Keratinocyte (primary cell): ENCODE data around the gene BCL2. TPM values are rescaled to one million over a fixed set of nuclear protein-coding genes. Genes with fewer than 3 reads are reported as not detected.

Experiments
- DNase-seq: peaks from one replicate; pipeline ENCODE4 v3.0.0-alpha.2; 2011; ENCODE audit warnings: low read depth, missing footprints, low spot score
- FAIRE-seq: peaks from 2 replicates; lab custom pipeline; 2011; peaks lifted over from hg19 to GRCh38; lab: Jason Lieb, UNC
- H2AFZ ChIP-seq: 2 replicates; pipeline ENCODE4 v1.6.0; 2012; ENCODE audit warnings: low read length, control low read depth, inconsistent platforms; ENCODE audit not compliant: control insufficient read depth
- H3K27ac ChIP-seq: 2 replicates; pipeline ENCODE4 v1.5.1; 2011; ENCODE audit warnings: low read length; ENCODE audit not compliant: control insufficient read depth, insufficient read depth
- H3K27me3 ChIP-seq: 3 replicates; pipeline ENCODE4 v1.6.0; 2011; ENCODE audit warnings: low read length; ENCODE audit not compliant: control insufficient read depth, insufficient read depth; ENCODE audit errors: extremely low read depth
- H3K36me3 ChIP-seq, 2 experiments: 2 replicates in 1 of 2; 3 replicates in 1 of 2; pipeline ENCODE4 v1.5.1; 2011; ENCODE audit warnings: low read length in 2 of 2, mild to moderate bottlenecking in 1 of 2; ENCODE audit not compliant: control insufficient read depth in 2 of 2, insufficient read depth in 2 of 2; ENCODE audit errors: extremely low read depth in 1 of 2
- H3K4me1 ChIP-seq: 3 replicates; pipeline ENCODE4 v1.5.1; 2011; ENCODE audit warnings: low read length; ENCODE audit not compliant: control insufficient read depth, insufficient read depth; ENCODE audit errors: extremely low read depth
- H3K4me2 ChIP-seq: 3 replicates; pipeline ENCODE4 v1.6.0; 2011; ENCODE audit warnings: low read depth, low read length; ENCODE audit not compliant: control insufficient read depth, insufficient read depth; ENCODE audit errors: extremely low read depth
- H3K4me3 ChIP-seq, 3 experiments: fragments of 200-600 bp in 1 of 3; sonication (generic) in 1 of 3; 2 replicates in 2 of 3; 3 replicates in 1 of 3; pipeline ENCODE4 v1.5.1; 2011 to 2016; ENCODE audit warnings: low read length in 3 of 3, mild to moderate bottlenecking in 3 of 3, control low read depth in 2 of 3, inconsistent platforms in 1 of 3, low read depth in 1 of 3, mixed read lengths in 1 of 3, mixed run types in 1 of 3, moderate library complexity in 1 of 3; ENCODE audit not compliant: control insufficient read depth in 2 of 3, insufficient read depth in 2 of 3; ENCODE audit errors: extremely low read depth in 1 of 3
- H3K79me2 ChIP-seq: 2 replicates; pipeline ENCODE4 v1.6.0; 2012; ENCODE audit warnings: low read length; ENCODE audit not compliant: control insufficient read depth, insufficient read depth
- H3K9ac ChIP-seq: 3 replicates; pipeline ENCODE4 v1.6.0; 2011; ENCODE audit warnings: low read length; ENCODE audit not compliant: control insufficient read depth, insufficient read depth; ENCODE audit errors: extremely low read depth
- H3K9me1 ChIP-seq: 3 replicates; pipeline ENCODE4 v1.6.0; 2011; ENCODE audit warnings: low read length; ENCODE audit not compliant: control insufficient read depth, insufficient read depth; ENCODE audit errors: extremely low read depth
- H3K9me3 ChIP-seq: 2 replicates; pipeline ENCODE4 v1.5.1; 2012; ENCODE audit warnings: low read depth, low read length; ENCODE audit not compliant: control insufficient read depth
- H4K20me1 ChIP-seq: 3 replicates; pipeline ENCODE4 v1.6.0; 2011; ENCODE audit warnings: low read length; ENCODE audit not compliant: control insufficient read depth, insufficient read depth; ENCODE audit errors: extremely low read depth
- CTCF ChIP-seq, 3 experiments: IDR thresholded peaks in 1 of 3; conservative IDR thresholded peaks in 1 of 3; optimal IDR thresholded peaks in 1 of 3; 2 replicates in 2 of 3; 3 replicates in 1 of 3; pipeline versions ENCODE3 to v1.5.1; 2011; ENCODE audit warnings: low read length in 3 of 3, mild to moderate bottlenecking in 3 of 3, moderate library complexity in 2 of 3, control low read depth in 1 of 3, inconsistent platforms in 1 of 3; ENCODE audit not compliant: insufficient read depth in 2 of 3; ENCODE audit errors: extremely low read depth in 1 of 3
- EZH2 ChIP-seq: IDR thresholded peaks from one replicate; pipeline ENCODE4 v1.6.1; 2012; ENCODE audit warnings: inconsistent platforms, mild to moderate bottlenecking, low read length, moderate library complexity
- dilution Hi-C: fragments of 300-500 bp; cut with MboI; formaldehyde crosslinking; loops from one replicate; pipeline ENCODE4 v1.7.0; 2020; ENCODE audit warnings: low sequenced_read_pairs; ENCODE audit not compliant: extremely low pct_ligation_motif_present
- polyA plus RNA-seq, 5 experiments: library from polyadenylated mRNA; depleted of rRNA in 3 of 5; stranded (reverse) in 3 of 5; stranded (forward) in 1 of 5; unstranded in 1 of 5; fragments of >200 nt; gene quantifications; 1 replicate in 1 of 5; 2 replicates in 3 of 5; 3 replicates in 1 of 5; pipeline versions ENCODE4 v1.2.1 to v1.2.3, GENCODE V29; 2011 to 2012; ENCODE audit warnings: missing spikeins in 2 of 5, low read depth in 1 of 5, low replicate concordance in 1 of 5

BCL2 gene
- polyA plus RNA-seq, 1 donor (not counting 4 experiments of a cell fraction or from before 2014, with no cell fraction given) = 0.30 TPM

- Histone ChIP-seq H3K4me3 (no peak overlapping the region), H3K27me3 (no peaks in the 10 kb centered on the region), H3K4me2 (no peak overlapping the region), H3K9me3 (no peaks in the 10 kb centered on the region), H3K9ac (no peak overlapping the region), H3K9me1 (no peaks in the 10 kb centered on the region), H3K4me1 (no peaks in the 10 kb centered on the region), H3K36me3 (no peaks in the 10 kb centered on the region), H2AFZ (no peak overlapping the region), H3K27ac (no peak overlapping the region), H4K20me1 (no peaks in the 10 kb centered on the region), H3K79me2 (no peaks in the 10 kb centered on the region)
- DNase-seq = no peak
- dilution Hi-C loops = loop anchor here (25.0 kb wide), 1 partner anchor 297 kb away; no protein-coding TSS in a partner anchor
- peak; percentile 20 for FAIRE-seq
- TF ChIP-seq EZH2 = no peak
- no peak for TF ChIP-seq CTCF (optimal IDR thresholded peaks at IDR 0.05 in 1 of 3, IDR thresholded peaks at IDR 0.05 in 1 of 3, conservative IDR thresholded peaks at IDR 0.05 in 1 of 3; ENCODE audit: extremely low read depth in 1 of 3, insufficient read depth in 2 of 3, low read length in 3 of 3)
These were observed 10.1 kb downstream of the BCL2 start for GRCh38 chr18:63309422-63309821.

GRCh38 chr18:63307551-63308200, 11.9 kb downstream of the BCL2 start:
- no peaks in the 10 kb centered on the region for H3K9me3 ChIP-seq
- H4K20me1 ChIP-seq = no peaks in the 10 kb centered on the region
- no peaks in the 10 kb centered on the region for H3K79me2 ChIP-seq
- no peaks in the 10 kb centered on the region for H3K4me1 ChIP-seq
- H3K9ac ChIP-seq = no peak overlapping the region
- H3K4me2 ChIP-seq = no peak overlapping the region
- H3K36me3 ChIP-seq = no peaks in the 10 kb centered on the region
- H3K9me1 ChIP-seq = no peaks in the 10 kb centered on the region
- H3K27ac ChIP-seq = no peak overlapping the region
- dilution Hi-C loops = loop anchor here (25.0 kb wide), 1 partner anchor 295 kb away; no protein-coding TSS in a partner anchor
- H2AFZ ChIP-seq = no peak overlapping the region
- TF ChIP-seq EZH2 (no peak), CTCF (optimal IDR thresholded peaks at IDR 0.05 in 1 of 3, IDR thresholded peaks at IDR 0.05 in 1 of 3, conservative IDR thresholded peaks at IDR 0.05 in 1 of 3; ENCODE audit: extremely low read depth in 1 of 3, insufficient read depth in 2 of 3, low read length in 3 of 3) (no peak)
- FAIRE-seq = no peak
- no peaks in the 10 kb centered on the region for H3K27me3 ChIP-seq
- H3K4me3 ChIP-seq = no peak overlapping the region
- no peak for DNase-seq
